Motor neuron (in vitro differentiated cells): Measurements from ENCODE around the gene GALNT14. TPM values are rescaled to one million over a fixed set of nuclear protein-coding genes. Genes with fewer than 3 reads are reported as not detected.
A peak's percentile ranks its signal among the peaks of the same experiment; 100 is the strongest.

Source experiments
- ATAC-seq, 8 experiments: fragments of 200-7000 bp; cut with Tn5 transposase; replicated peaks in 6 of 8; 2 replicates each; pipeline ENCODE4 v1.8.0; 2021; ENCODE audit warnings: mild to moderate bottlenecking in 8 of 8, moderate library complexity in 8 of 8
- H3K27ac ChIP-seq, 2 donors: fragments of 250-450 bp; sonication (Bioruptor Pico); 2 replicates each; pipeline ENCODE4 v1.9.0; 2021; ENCODE audit warnings: antibody characterized with exemption in 2 of 2, mild to moderate bottlenecking in 2 of 2, moderate library complexity in 1 of 2
- H3K4me1 ChIP-seq, 2 donors: fragments of 250-450 bp; sonication (Bioruptor Pico); replicated peaks in 1 of 2; 2 replicates each; pipeline ENCODE4 v1.6.1; 2021; ENCODE audit warnings: antibody characterized with exemption in 2 of 2, mild to moderate bottlenecking in 2 of 2, moderate library complexity in 1 of 2
- H3K4me3 ChIP-seq, 5 donors: fragments of 250-450 bp; sonication (Bioruptor Pico); 2 replicates each; pipeline ENCODE4 v1.9.0; 2021; ENCODE audit warnings: antibody characterized with exemption in 5 of 5, mild to moderate bottlenecking in 5 of 5, moderate library complexity in 4 of 5
- WGBS, 10 experiments: fragments of 450-650 bp; shearing (Covaris generic); methylation state at CpG; one replicate each; pipeline ENCODE4 v1.0.0; 2022; 5-methylcytosine and 5-hydroxymethylcytosine counted together
- in situ Hi-C, 9 experiments: fragments of 400-800 bp; cut with MboI; loops; one replicate each; pipeline ENCODE4 v1.15.0; 2021; ENCODE audit warnings: low sequenced_read_pairs in 9 of 9, low pct_unique_long_range_greater_than_20kb in 2 of 9; ENCODE audit not compliant: unreplicated experiment in 9 of 9
- total RNA-seq, 8 experiments: library from RNA; unstranded; fragments of 300-600 nt; gene quantifications; 2 replicates each; pipeline versions ENCODE4 v1.2.3 to v1.2.4, GENCODE V29; 2022

The GALNT14 gene
- total RNA-seq, 8 experiments from 2014 or later, result 0.21 to 17.0 (median 1.6) TPM; not detected in 1

DNA sequence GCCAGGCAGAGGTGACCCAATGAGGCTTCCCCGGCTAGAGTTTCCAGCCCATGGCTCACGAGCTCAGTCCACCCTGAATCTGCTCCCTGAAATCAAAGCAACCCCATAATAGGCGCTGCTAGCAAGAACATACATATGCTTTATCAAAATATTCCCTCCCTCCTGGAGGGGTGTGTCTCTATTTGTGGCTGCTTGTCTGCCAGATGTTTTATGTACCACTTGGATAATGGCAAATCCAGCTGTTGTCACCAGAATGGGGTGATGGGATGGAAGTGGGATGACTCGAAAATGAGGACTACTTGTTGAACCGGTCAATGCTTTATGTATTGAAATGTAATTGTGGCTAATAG, 152.0 kb downstream of the GALNT14 start:
- in situ Hi-C loops, result no loop called here
- peak in 1 of 8 experiments; percentile 63 for ATAC-seq
- H3K4me1 ChIP-seq, result peaks cover 6 to 28% of the 10 kb centered on the region in 2 donors
- H3K27ac ChIP-seq, result no peak overlapping the region
- no peak overlapping the region for H3K4me3 ChIP-seq
- WGBS, 10 experiments, result 47 to 100% (median 83%) methylated on average over 1 to 5 of the region's 5 CpGs; no CpG with 5 or more reads in 4 of the 10 experiments

DNA sequence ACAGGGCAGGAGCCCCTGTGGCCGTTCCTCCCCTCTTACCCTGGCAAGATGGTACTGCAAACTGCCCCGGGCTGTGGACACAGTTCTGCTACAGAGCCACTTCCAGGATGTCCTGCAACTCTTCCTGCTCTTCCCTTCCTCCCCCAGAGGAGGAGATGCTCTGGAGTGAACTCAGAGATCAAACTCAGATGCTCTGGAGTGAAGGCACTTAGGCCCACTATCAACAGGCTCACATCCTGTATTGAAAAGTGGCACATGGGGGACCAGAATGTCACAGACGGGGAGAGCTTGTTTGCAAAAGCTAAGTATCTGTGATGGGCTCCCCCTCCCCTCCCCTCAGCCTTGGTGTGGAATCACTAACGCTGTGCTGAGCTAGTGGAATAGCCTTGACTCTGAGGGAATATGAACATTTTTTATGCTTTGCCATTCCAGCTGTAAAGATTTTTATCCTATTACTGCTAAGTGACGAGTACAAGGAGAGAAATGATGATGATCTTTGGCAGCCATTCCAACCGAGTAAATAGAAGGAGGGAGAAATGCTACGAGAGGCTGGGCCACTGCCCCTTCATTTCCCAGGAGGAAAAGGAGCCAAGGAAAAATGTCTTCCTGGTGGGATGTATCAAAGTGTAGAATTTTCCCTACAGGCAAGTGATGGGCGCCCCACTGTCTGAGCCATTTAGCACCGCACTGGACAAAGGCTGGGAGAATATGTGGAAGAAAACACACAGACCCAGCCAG, 152.6 kb downstream of the GALNT14 start:
- no peak overlapping the region for H3K4me3 ChIP-seq
- no peak overlapping the region for H3K27ac ChIP-seq
- ATAC-seq, result peak in 4 of 8 experiments; percentile 29 to 80 (median 52)
- 25 to 100% (median 68%) methylated on average over 1 to 7 of the region's 9 CpGs; no CpG with 5 or more reads in 2 of the 10 experiments for WGBS, 10 experiments
- in situ Hi-C loops, result no loop called here
- H3K4me1 ChIP-seq, result peaks cover 6 to 28% of the 10 kb centered on the region in 2 donors

DNA sequence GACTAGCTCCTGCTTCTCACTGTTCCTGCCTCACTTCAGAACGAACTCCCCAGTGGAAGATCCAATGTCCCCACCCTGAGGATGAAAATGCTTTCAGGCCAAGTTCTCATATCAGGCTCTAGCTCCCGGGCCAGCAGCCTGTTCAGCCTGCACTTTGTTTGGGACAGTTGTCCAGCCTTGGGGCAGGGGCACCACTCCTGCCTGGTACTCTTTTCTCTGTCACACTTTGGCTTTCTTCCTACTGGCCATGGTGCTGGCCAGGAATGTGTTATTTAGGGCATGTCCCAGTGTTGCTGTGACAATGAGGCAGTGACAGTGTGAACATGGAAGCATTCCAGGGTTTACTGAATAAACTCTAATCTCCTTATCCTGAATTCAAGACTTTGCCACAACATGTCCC, 154.1 kb downstream of the GALNT14 start:
- Histone ChIP-seq H3K4me3 (no peak overlapping the region), H3K27ac (no peak overlapping the region), H3K4me1 (peaks cover 10 to 28% of the 10 kb centered on the region in 2 donors)
- 0 to 40% (median 17%) methylated on average over 1 of the region's 2 CpGs; no CpG with 5 or more reads in 7 of the 10 experiments for WGBS, 10 experiments
- in situ Hi-C loops, result no loop called here
- ATAC-seq, result peak in 3 of 8 experiments; percentile 14 to 67 (median 46)

DNA sequence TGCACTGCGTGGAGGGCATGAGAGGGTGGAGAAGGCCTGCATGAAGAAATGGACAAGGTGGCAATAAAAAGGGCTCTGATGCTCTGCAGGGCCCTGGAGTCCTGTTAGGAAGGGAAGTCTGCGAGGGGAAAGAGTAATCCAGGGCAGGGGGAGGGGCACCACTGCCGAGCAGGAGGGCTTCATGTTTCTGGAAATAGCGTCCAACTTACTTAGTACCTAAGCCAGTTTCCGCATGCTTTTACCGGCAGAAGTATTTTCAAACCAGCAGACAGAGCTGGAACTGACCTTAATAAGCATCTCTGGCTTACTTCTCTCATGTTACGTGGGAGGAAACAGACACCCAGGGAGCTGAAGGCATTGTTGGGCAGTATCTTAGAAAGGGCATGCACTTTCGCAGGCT, 156.7 kb downstream of the GALNT14 start:
- H3K4me3 ChIP-seq, result no peak overlapping the region
- in situ Hi-C loops, result no loop called here
- no peak overlapping the region for H3K27ac ChIP-seq
- 50 to 83% (median 75%) methylated on average over 1 to 5 of the region's 8 CpGs; no CpG with 5 or more reads in 3 of the 10 experiments for WGBS, 10 experiments
- ATAC-seq, result no peak
- peaks cover 7 to 15% of the 10 kb centered on the region in 2 donors for H3K4me1 ChIP-seq

DNA sequence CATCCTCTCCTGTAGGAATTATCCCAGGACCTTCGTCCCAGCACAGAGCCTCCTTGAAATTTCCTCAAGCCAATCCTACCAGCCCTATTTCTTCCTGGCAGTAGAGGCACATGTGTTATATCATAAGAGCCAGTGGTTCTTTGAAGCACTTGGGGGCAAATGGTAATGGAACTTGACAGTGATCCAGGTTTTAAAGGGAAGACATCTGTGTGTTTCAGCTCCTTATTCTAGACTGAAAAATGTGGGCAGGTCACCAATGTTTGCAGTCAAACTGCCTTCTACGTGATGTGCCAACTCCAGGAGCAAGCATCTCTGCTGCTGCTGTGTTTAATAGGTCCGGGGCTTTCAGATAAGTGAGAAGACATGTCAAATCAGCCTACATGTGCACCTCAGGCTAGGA, 157.1 kb downstream of the GALNT14 start:
- peaks cover 7 to 11% of the 10 kb centered on the region in 2 donors for H3K4me1 ChIP-seq
- no peak for ATAC-seq
- no peak overlapping the region for H3K27ac ChIP-seq
- 0 to 100% (median 79%) methylated on average over 1 to 2 of the region's 3 CpGs; no CpG with 5 or more reads in 5 of the 10 experiments for WGBS, 10 experiments
- in situ Hi-C loops, result no loop called here
- no peak overlapping the region for H3K4me3 ChIP-seq

DNA sequence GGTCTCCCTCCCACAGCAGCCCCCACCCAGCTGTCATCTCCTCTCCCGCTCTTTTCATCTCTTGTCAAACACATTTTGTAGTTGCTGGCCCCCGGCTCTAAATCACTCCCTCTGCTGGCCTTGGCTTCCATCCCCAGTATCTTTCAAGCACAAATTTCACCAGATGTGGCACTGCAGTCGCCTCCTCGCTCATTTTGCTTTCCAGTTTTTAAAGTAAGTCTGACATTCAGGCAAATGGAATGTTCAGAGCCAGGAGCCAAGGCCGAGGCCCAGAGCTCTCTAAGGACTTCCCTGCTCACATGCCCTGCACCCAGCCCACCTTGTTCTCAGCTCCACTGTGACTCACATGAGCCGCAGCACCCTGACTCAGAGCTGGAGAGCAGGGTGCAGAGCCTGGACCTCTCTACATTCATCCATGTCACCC, 158.4 kb downstream of the GALNT14 start:
- in situ Hi-C loops, result no loop called here
- Histone ChIP-seq H3K4me3 (no peak overlapping the region), H3K27ac (no peak overlapping the region), H3K4me1 (peaks cover 0 to 4% of the 10 kb centered on the region in 2 donors)
- ATAC-seq, result peak in 5 of 8 experiments; percentile 29 to 80 (median 64)
- 10 to 100% (median 76%) methylated on average over 1 to 4 of the region's 6 CpGs; no CpG with 5 or more reads in 2 of the 10 experiments for WGBS, 10 experiments

DNA sequence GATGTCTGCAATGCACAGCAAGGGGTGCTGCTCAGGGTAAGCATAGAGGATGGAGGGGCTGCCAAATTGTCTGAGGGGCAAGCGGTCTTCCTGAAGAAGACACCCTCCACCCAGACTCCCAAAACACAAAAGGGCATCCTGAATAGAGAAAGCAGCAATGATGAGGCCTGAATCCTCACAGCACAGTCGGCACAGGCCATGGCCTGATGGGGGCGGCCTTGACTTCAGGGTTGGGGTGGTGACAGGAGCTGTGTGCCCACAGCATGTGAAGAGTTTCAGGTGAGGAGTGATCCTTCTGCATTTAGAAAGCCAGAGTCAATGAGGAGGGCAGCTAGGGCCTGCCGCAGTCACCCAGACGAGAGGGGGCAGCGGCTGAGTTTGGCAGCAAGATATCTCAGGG, 159.4 kb downstream of the GALNT14 start:
- in situ Hi-C loops, result no loop called here
- WGBS, 10 experiments, result 60 to 100% (median 90%) methylated on average over 1 to 5 of the region's 6 CpGs; no CpG with 5 or more reads in 4 of the 10 experiments
- H3K27ac ChIP-seq, result no peak overlapping the region
- H3K4me1 ChIP-seq, result peaks cover 3 to 8% of the 10 kb centered on the region in 2 donors
- H3K4me3 ChIP-seq, result no peak overlapping the region
- no peak for ATAC-seq

DNA sequence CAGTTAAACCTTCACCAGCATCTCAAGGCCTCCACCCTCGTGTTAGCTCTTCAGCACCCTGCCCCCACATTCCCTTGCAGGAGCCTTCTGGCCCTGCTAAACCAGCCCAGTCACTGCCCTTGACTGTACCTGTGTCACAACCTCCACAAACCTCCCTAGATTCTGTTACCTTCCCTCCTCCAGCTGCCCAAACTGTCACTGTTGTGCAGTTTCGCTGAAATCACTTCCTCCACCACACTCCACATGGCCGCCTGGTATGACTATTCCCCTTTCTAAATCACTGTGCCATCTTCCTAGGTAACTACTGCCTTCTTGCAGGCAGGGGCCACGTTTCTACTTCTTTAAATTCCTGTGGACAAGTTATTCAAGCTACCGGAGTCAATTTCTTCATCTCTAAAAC, 160.2 kb downstream of the GALNT14 start:
- Histone ChIP-seq H3K27ac (no peak overlapping the region), H3K4me1 (peaks cover 3 to 8% of the 10 kb centered on the region in 2 donors), H3K4me3 (no peak overlapping the region)
- WGBS, 10 experiments, result 0 to 100% (median 69%) methylated on average over 1 to 5 of the region's 5 CpGs; no CpG with 5 or more reads in 2 of the 10 experiments
- in situ Hi-C loops, result no loop called here
- ATAC-seq, result no peak

DNA sequence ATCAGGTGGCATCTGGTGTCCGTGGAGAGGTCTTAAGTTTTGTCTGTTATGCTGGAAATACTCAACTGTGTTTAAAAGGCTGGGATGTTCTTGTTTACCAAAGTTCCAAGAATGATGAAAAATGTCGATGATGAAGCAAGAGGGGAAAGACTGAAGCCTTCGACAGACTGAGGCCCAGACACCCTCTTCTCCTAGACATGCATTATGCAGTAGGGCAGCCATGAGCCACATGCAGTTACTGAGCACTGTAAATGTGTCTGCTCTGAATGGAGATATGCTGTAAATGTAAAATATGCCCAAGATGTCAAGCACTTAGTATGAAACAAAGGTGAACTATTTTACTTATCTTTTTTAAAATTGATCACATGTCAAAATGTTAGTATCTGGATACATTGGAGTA, 163.1 kb downstream of the GALNT14 start:
- 20 to 100% (median 74%) methylated on average over 1 to 3 of the region's 3 CpGs; no CpG with 5 or more reads in 4 of the 10 experiments for WGBS, 10 experiments
- Histone ChIP-seq H3K4me3 (no peak overlapping the region), H3K4me1 (peaks cover 3 to 8% of the 10 kb centered on the region in 2 donors), H3K27ac (no peak overlapping the region)
- no peak for ATAC-seq
- in situ Hi-C loops, result no loop called here

DNA sequence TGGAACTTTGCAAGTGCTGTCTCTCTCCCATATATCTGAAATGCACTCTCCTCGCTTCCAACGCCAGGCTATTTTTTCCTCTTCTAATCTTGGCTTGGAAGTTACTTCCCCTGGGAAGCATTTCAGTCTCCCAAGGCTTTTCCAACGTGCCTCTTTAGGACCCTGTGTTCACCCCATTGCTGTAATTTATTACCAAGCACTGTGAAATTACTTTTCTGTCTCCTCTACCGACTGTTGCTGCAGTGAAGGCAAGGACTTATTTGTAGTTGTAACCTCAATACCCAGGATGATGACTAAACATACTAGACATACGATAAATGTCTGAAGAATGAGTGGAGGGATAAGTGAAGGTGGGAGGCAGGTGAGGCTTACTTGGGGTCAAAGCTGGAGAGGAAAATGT, 163.7 kb downstream of the GALNT14 start:
- peaks cover 3 to 6% of the 10 kb centered on the region in 2 donors for H3K4me1 ChIP-seq
- H3K4me3 ChIP-seq, result no peak overlapping the region
- peak in 5 of 8 experiments; percentile 54 to 90 (median 86) for ATAC-seq
- H3K27ac ChIP-seq, result no peak overlapping the region
- in situ Hi-C loops, result no loop called here
- whole genome bisulfite sequencing, 10 experiments, result 25 to 90% (median 53%) methylated on average over 1 to 5 of the region's 5 CpGs; no CpG with 5 or more reads in 1 of the 10 experiments

DNA sequence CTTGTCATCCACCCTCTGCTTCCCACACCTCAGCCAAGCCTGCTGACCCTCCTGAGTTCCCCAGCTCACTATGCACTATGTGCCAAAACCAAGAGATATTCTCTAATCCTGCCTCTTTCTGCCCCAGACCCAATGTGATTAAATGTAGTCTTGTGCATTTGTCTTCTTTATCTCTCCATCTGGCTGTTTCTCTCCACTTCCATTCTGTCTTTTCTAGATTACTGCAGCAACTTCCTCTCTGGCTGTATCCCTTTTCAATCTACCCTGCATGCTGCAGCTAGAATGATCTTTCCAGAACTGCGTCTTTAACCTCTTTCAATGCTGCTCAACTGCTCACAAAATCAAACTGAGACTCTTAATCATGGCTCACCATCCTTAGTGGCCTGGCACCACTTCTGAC, 164.1 kb downstream of the GALNT14 start:
- in situ Hi-C loops, result no loop called here
- no peak overlapping the region for H3K4me3 ChIP-seq
- no peak for ATAC-seq
- H3K4me1 ChIP-seq, result peaks cover 3 to 4% of the 10 kb centered on the region in 2 donors
- WGBS, 10 experiments, result 0 to 100% (median 83%) methylated on average over 1 of the region's 1 CpG; no CpG with 5 or more reads in 3 of the 10 experiments
- no peak overlapping the region for H3K27ac ChIP-seq

DNA sequence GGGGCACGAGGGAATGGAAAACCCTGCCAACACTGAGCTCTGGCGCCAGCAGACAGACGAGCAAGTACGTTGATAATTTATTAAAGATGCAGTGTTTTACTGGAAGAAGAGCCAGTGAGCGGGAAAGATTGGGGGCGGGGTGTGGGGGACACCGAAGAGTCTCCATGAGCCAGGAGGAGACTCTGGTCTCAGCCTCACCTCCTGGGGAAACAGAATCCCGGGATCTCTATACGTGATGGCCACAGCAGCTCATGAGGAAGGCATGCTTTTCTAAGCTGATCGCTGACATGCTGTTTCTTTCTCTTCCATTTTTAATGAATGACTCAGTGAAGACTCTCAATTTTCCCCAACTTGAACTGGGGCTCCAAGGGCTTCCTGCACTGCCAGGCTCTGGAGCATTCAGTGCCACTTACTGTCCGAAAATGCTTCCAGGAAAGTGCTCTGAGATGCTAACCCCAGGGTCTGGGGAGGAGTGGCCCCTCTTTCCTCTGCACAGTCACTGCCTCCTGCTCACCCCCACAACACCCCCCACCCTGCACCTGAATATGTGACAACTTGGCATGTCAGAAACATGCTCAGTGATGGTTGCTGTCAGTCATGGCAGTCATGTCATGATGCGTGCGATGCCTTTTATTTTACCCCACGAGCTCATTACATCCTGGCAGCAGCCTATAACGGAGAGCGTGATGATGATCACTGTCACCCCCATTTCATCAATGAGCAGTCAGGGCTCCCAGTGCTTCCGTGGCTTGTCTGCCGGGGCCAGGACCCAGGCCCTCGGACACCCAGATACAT, 166.8 kb downstream of the GALNT14 start:
- 14 to 100% (median 59%) methylated on average over 1 to 11 of the region's 19 CpGs for WGBS, 10 experiments
- peak in 6 of 8 experiments; percentile 8 to 69 (median 24) for ATAC-seq
- in situ Hi-C loops, result no loop called here
- H3K4me3 ChIP-seq, result no peak overlapping the region
- H3K27ac ChIP-seq, result no peak overlapping the region
- H3K4me1 ChIP-seq, result peaks cover 3 to 4% of the 10 kb centered on the region in 2 donors
